NCI-H226 (cell line): Measurements from ENCODE around the gene TUBGCP6.
"Not testable (repeated sequence)": the region's sequence is repeated elsewhere in the genome, so short reads cannot be mapped to it uniquely, and the experiment has no call there.

Experiments used
- DNase-seq: peaks from one replicate; pipeline ENCODE4 v3.0.0-alpha.2; 2015

The TUBGCP6 gene

DNA sequence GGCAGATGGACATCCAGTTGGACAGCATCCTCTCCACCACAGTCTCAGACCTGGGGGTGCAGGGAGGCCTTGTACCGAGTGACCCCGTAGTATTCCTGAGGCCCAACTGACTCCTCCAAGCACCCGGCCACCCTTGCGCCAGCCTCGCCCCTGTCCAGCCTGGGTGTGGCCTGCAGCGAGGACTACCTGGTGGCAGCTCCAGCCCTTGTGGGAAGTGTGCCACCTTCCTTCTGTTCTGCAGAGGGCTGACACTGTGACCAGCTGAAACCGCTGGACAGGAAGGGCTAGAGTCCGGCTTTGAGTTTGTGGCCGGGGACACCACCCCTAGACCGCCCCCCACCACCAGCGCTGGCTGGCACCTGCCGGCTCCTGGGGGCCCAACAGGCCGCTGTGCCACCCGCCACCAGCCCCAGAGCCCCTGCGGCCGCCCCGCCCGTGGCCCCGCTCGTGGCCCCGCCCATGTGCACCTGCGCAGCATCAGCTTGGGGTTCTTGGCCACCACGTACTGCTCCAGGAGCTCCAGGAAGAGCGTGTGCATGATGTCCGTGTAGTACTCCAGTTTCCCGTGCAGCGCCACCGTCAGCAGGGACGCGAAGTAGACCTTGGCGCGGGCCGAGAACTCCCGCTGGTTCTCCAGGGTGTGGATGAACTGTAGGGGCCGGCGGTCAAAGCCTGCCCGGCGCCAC lies 35.3 kb upstream of the TUBGCP6 start:
- DNase-seq, result no peak

GRCh38 chr22:50278956-50279619 lies 34.3 kb upstream of the TUBGCP6 start:
- DNase-seq, result no peak

- DNase-seq, result no peak
These were observed 33.6 kb upstream of the TUBGCP6 start for GRCh38 chr22:50278461-50278860.

DNA sequence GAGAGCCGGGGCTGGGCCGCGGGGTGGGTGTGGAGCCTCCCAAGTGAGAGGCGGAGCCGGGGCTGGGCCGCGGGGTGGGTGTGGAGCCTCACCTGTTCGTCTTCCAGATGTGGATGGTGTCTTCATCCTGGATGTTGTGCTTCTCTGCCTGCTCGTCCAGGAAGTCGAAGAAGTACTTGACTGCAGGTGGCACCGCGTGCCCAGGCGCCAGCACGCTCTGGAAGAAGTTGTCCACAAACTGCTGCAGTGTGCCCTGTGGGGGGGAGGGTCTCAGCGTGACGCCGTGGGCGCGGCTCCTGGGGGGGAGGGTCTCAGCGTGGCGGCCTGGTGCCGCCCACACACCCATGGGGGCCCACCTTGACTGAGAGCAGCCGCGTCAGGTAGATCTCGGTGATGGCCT lies 32.9 kb upstream of the TUBGCP6 start:
- no peak for DNase-seq

- DNase-seq, result no peak
These were observed 31.3 kb upstream of the TUBGCP6 start for GRCh38 chr22:50276143-50276542.

GRCh38 chr22:50275181-50276055 lies 30.6 kb upstream of the TUBGCP6 start:
- DNase-seq, result no peak

- no peak for DNase-seq
These were observed 29.9 kb upstream of the TUBGCP6 start for GRCh38 chr22:50274771-50275170.

DNA sequence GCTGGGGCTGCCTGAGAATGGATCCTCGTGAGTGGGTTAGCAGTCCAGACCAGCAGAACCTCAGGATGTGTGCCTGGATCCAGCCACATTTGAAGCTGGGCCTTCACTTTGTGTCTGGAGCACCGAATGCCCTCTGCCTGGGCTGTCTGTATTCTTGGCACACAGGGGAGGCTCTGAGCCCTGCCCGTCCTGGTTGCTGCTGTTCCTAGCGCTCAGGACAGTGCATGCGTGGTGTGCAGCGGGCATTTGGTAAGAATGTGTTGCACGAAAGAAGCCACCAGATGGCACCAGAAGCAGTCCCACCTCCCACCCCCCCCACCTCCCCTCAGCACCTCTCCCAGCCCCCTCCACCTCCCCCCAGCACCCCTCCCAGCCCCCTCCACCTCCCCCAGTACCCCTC lies 29.5 kb upstream of the TUBGCP6 start:
- no peak for DNase-seq

- not testable (repeated sequence) for DNase-seq
These were observed 29.0 kb upstream of the TUBGCP6 start for GRCh38 chr22:50273781-50274180.

- not testable (repeated sequence) for DNase-seq
These were observed 28.5 kb upstream of the TUBGCP6 start for GRCh38 chr22:50273352-50273751.

- DNase-seq, result no peak
These were observed 27.4 kb upstream of the TUBGCP6 start for GRCh38 chr22:50272044-50272802.

DNA sequence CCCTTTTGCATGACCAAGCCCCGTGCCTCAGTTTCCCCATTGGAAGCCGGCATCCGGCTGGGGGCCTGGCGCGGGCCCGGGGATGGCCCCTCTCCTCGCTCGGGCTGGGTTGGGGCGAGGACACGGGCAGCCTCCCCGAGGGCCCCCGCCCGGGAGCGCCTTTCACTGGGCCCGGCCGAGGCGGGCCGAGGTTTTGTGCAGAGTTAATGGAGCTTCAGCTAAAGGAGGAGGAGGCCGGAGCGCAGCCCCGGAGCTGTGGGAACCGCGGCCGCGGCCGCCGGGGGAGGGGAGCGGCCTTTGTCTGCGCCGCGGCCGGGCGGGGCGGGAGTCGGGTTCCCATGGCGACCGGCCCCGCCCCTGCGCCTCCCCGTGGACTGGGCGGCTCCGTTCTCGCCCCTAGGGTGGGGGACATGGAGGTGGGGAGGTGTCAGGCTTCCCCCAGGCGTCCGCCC lies 26.7 kb upstream of the TUBGCP6 start:
- peak; percentile 46 for DNase-seq

DNA sequence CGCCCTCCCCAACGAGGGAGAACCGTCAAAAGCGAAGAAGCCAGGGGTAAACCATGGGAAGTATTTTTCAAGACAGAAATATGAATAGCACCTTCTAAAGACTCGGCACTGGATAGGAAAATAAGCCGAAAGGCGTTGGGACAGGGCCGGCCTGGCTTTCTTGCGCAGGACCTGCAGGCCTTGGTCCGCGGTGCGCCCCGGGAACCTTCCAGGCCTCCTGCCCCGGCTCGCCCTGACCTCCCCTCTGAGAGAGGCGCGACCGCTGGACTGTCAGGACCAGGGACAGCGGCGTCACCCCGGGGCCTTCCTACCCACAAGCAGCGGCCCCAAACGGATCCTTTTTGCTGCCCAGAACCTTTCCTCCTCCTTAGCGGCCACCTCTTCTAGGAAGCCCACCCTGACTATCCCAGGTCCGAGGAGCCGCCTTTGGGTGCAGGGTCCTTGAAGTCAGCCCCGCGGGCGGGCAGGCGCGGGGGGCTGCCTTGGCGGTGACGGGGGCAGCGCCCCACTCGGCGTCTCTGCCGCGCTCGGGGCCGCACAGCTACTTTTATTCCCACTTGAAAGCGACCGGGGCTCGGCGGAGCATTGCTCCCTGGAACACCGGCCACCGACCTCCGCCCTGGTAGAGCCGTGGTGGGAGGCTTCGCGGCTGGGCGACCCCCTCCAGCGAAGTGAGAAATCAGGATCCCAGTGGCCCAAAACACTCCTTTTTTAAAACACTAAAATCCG lies 26.0 kb upstream of the TUBGCP6 start:
- peak; percentile 10 for DNase-seq

GRCh38 chr22:50269970-50270665 lies 25.3 kb upstream of the TUBGCP6 start, which contains the start of gene MAPK11:
TSS of gene MAPK11 (minus strand) at chr22:50270380. CDS start at chr22:50270292, 88 bp downstream.
- peak; percentile 56 for DNase-seq

DNA sequence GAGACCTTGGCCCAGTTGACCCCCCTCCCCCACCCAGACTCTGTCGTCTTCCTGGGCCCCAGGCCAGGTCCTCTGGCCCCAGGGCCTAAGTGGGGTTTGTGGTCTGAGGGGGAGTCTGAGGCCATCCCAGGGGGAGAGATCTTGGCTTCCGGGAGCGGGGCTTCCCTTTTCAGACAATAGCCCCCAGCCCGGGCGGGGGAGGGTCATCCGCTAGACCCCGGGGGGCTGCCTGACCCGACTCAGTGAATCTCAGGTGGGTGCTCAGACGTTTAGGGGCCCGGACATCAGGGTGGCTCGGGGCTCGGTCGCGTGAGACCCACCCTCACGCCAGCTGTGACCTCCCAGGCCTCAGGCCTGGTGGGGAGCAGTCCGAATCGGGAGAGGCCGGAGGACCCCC lies 24.7 kb upstream of the TUBGCP6 start:
- no peak for DNase-seq

- DNase-seq, result no peak
These were observed 23.9 kb upstream of the TUBGCP6 start for GRCh38 chr22:50268655-50269113.

DNA sequence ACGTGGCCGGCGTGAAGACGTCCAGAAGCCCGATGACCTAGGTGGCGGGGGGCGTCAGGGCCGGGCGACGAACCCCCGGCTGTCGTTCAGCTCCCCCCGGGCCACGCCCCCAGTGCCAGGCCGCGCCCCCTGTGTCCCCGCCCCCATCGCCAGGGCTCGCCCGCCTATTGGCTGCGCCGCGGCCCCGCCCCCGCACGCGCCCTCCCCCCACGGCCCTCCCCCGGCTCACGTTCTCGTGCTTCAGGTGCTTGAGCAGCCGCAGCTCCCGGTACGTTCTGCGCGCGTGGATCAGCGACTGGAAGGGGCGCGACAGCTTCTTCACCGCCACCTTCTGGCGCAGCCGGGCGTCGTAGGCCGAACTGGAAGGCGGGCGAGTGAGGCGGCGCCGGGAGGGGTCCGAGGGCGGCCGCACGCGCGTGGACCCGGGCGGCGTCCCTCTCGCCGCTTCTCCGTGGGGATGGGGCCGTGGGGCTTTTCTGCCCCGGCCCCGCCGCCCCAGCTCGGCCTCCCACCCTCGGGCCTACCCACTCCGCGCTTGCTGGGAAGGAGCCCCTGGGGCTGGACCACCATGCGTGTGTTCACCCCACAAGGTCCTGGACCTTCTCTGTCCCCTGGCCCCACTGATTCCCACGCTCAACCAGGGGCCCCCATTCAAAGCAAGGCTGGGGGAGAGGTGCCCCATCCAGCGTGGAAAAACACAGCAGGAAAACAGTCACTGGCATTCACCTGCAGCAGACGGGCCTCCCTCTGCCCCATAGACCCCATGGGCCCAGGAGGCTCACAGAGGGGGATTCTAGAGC lies 23.0 kb upstream of the TUBGCP6 start:
- DNase-seq, result no peak

DNA sequence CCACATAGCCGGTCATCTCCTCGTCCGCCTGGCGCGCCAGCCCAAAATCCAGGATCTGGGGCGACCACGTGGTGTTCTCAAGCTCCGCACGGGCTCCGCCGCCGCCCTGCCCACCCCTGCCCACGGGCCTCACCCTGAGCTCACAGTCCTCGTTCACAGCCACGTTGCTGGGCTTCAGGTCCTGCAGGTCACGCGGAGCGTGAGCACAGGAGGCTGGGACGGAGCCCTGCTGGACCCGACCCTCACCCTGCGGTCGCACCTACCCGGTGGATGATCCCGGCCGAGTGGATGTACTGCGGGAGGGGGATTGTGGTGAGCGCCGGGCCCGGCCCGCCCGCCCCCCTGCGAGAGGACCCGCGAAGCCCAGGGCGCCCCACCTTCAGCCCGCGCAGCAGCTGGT lies 22.2 kb upstream of the TUBGCP6 start:
- no peak for DNase-seq

- no peak for DNase-seq
These were observed 20.3 kb upstream of the TUBGCP6 start for GRCh38 chr22:50264946-50265669.
